NCI-H345 treated with DMSO at 0.1 percent for 48 hours (cell line): ENCODE data around the gene TRIM2.
A peak's percentile ranks its signal among the peaks of the same experiment; 100 is the strongest.

Source experiments
- DNase-seq: peaks from one replicate; lab custom pipeline; 2025; ENCODE audit not compliant: unreplicated experiment; lab: John Stamatoyannopoulos, UW

Gene TRIM2

GRCh38 chr4:153271820-153272219 is 67.6 kb downstream of the TRIM2 start:
- no peak for DNase-seq

DNA sequence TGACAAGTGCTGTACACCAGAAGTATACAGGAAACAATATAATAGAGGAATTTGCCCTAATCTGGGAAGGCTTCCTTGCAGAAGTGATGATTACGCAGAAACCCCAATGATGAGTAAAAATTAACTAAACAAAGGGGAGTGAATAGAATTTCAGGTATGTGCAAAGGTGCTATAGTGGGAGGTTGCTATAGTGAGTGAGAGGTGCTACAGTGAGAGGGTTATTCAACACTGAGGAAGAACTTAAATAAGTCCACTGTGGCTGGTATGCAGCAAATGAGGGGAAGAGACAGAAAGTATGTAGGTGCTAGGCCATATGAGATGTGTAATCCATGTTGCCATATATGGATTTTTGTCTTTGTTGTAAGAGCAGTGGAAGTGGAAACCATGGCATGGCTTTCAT is 69.5 kb downstream of the TRIM2 start:
- DNase-seq, result no peak

GRCh38 chr4:153274967-153275366 is 70.7 kb downstream of the TRIM2 start:
- no peak for DNase-seq

DNA sequence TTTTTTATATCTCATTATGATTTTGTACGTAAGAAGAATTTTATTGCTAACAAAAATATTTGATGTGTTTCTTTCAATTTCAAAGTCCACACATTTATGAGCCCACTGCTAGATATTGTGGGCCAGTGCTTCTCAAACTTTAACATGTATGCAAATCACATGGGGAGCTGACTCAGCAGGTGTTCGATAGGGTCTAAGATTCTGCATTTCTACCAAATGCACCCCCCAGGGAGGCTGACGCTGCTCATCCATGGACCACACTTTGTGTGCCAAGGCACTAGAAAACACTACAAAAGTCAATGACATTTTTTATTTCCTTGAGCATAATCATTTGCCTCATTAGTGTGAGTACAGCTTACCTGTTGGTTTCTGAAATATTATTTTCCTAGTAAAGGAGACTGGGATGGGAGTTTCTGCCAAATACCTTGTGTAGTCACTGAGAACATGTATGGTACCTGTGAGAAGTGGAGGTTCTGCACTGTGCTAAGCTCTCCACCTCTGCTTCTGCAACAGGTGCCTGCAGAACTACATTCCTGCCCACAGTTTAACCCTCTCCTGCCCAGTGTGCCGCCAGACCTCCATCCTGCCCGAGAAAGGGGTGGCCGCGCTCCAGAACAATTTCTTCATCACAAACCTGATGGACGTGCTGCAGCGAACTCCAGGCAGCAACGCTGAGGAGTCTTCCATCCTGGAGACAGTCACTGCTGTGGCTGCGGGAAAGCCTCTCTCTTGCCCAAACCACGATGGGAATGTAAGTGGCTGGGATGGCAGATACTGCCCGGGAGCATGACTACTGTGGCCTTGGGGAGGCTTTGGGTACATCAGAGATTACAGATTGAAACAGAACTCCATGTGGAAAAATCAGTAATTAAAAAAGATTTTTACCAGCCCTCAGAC is 71.4 kb downstream of the TRIM2 start:
- DNase-seq, result no peak

GRCh38 chr4:153276971-153277370 is 72.7 kb downstream of the TRIM2 start:
- no peak for DNase-seq

DNA sequence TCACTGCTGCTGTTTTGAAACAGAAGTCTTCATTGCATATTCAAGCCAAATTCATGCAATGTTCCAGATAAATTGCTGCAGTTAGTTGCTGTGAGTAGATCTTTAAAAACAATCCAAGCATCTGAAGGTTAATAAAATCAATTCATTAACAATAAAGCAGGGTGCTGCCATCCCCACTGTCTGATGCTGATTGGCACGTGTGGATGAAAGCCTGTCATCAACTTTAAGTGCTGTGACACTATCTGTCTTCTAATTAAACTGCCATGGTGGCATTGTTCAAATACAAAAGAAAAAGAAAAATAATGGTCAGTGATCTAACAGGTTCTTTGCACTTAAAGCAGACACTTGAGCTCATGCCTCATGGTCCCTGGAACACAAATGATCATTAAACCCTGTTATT is 77.2 kb downstream of the TRIM2 start:
- no peak for DNase-seq

- DNase-seq, result no peak
These were observed 77.8 kb downstream of the TRIM2 start for GRCh38 chr4:153282023-153282422.

GRCh38 chr4:153283260-153283659 is 79.0 kb downstream of the TRIM2 start:
- no peak for DNase-seq

DNA sequence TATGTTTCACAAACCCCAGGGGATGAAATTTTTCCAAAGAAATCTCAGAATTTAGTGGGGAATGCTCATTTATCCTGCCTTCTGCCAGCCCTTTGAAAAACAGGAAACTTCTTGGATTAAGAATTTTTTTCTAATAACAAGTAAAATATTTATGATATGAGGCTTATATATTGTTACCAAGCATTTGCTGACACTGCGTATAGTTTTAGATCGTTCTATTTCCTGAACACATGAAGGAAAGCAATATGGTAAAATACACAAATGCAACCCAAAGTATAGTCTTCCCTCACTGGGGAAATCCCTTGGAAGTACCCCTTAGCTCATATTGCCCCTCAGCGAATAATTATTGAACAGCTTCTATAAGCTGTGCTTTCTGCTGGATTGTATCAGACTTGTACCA is 85.9 kb downstream of the TRIM2 start:
- DNase-seq, result no peak

- no peak for DNase-seq
These were observed 87.3 kb downstream of the TRIM2 start for GRCh38 chr4:153291562-153291961.

- DNase-seq, result no peak
These were observed 88.9 kb downstream of the TRIM2 start for GRCh38 chr4:153292897-153293741.

DNA sequence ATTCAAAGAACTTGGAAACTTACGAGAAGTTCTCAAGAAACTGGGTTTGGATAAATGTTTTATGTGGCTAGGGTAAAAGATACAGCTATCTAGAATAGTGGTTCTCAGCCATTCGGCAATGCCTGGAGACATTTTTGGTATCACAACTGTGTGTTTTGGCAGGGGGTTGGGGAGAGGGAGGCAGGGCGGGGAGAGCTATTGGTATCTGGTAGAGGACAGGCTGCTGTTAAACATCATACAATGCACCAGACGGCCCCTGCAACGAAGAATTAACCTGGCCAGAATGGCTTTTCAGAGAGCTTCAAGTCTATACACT is 89.5 kb downstream of the TRIM2 start:
- no peak for DNase-seq

DNA sequence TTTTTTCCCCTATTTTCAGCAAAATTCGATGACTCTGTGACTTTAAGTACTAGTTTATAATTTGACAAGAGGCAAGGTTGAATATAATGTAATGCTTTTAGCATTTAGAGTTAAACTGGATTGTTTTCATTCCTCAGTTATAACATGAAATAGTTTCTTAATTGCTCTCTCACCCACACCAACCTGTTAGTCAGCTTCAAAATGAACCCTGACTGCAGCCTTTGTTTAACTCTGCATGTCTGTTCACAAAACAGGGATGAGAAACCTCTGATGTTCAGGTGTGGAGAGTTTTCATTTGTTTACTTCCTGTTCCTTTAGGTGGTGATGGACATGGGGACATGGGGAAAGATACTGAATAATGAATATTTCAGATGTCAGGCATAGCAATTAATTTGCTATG is 90.4 kb downstream of the TRIM2 start:
- no peak for DNase-seq

- DNase-seq, result no peak
These were observed 91.0 kb downstream of the TRIM2 start for GRCh38 chr4:153295131-153295755.

DNA sequence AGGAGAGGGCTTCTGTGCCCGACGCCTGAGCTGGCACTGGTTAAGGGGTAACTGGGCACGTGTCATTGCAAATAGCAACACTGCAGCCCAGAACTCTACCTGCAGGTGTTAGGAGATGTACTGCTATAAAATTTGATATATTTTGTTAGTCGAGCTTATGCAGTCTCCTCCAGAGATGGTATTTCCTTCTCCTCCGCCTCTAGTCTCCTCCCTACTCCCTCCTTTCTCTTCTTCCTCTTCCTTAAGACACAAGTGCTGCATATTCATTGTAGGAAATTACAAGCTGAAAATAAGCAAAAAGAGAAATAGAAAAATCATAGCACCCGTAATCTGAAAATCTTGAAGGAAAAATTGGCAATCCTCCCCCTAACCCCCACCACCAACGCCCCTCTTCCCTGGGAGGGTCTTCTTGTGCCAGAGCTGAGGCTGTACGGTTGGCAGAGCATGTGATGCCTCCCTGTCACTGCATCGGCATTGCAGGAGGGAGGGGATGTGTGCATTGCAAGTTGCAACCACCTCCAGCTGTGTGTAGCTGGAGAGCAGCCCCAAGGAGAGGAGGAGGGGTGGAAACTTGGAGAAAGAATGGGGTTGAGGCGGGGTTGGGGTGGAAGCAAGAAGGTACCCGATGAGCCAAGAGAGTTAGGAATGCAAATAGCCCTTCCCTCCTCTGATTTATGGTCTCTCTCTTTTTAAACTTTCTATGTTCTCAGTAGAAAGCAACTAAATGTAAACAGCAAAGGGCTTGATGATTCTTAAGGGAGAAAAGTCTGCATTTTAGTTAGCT is 92.0 kb downstream of the TRIM2 start:
- no peak for DNase-seq

- no peak for DNase-seq
These were observed 92.9 kb downstream of the TRIM2 start for GRCh38 chr4:153297116-153297515.

DNA sequence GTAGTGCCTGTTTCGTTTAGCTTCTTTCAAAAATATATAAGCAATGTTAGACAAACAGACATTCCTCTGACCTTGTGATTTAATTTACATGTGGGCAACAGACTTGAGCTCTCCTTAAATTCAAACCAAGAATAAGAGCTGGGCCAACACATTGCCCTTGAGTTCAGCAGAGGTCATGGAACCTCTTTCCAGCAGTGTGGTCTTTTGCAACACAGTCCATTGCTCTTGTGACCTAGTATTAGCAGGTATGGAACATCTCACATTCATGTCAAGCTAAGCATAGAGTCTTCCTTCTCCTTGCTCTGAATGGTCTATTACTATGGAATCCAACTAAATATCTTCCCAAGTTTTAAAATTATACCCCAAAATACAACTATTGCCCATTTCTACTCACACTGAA is 106.5 kb downstream of the TRIM2 start:
- DNase-seq, result no peak

- no peak for DNase-seq
These were observed 110.7 kb downstream of the TRIM2 start for GRCh38 chr4:153314915-153315314.

- DNase-seq, result peak; percentile 23
These were observed 114.6 kb downstream of the TRIM2 start for GRCh38 chr4:153318696-153319320.

GRCh38 chr4:153322791-153323190 is 118.5 kb downstream of the TRIM2 start:
- no peak for DNase-seq

DNA sequence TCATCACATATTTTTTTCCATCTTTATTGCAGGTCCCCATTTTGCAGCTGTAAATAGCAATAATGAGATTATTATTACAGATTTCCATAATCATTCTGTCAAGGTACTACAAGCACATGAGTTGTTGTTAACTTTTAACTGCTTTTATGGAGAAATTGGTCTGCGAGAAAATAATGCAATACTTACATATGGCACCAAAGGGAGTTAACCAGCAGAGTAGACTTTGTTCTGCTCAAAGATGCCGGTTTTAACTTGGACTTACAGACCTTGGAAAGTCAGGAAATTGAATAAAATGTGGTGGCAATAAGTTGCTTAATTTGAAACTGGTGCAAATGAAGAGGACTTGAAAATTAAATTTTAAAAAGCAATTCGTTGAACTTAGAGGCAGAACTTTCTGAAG is 119.8 kb downstream of the TRIM2 start:
- no peak for DNase-seq
